Transverse colon (tissue), 4 donors: Measurements from ENCODE around the gene CCDC112. TPM values are rescaled to one million over a fixed set of nuclear protein-coding genes. Genes with fewer than 3 reads are reported as not detected.
A peak's percentile ranks its signal among the peaks of the same experiment; 100 is the strongest.

Experiments used
- DNase-seq: peaks from one replicate; pipeline ENCODE4 v3.0.0-alpha.2; 2019
- H3K27ac ChIP-seq, 4 donors: fragments of 200-600 bp; sonication (generic); 2 replicates each; pipeline ENCODE4 v1.5.1; 2016 to 2018; ENCODE audit warnings: inconsistent platforms in 4 of 4
- H3K27me3 ChIP-seq: fragments of 200-600 bp; sonication (generic); 2 replicates; pipeline ENCODE4 v1.5.1; 2017; ENCODE audit warnings: inconsistent platforms
- H3K36me3 ChIP-seq, 4 donors: fragments of 200-600 bp; sonication (generic); 2 replicates each; pipeline ENCODE4 v1.5.1; 2017 to 2019; ENCODE audit warnings: inconsistent platforms in 4 of 4
- H3K4me1 ChIP-seq, 4 donors: fragments of 200-600 bp; sonication (generic); 2 replicates each; pipeline ENCODE4 v1.5.1; 2017 to 2020; ENCODE audit warnings: inconsistent platforms in 4 of 4
- H3K4me3 ChIP-seq, 4 donors: fragments of 200-600 bp; sonication (generic); 1 replicate in 1 of 4; 2 replicates in 3 of 4; pipeline versions ENCODE4 v1.5.1 to v1.6.1; 2017 to 2019; ENCODE audit warnings: inconsistent platforms in 4 of 4
- H3K9me3 ChIP-seq, 2 donors: fragments of 200-600 bp; sonication (generic); 2 replicates each; pipeline ENCODE4 v1.5.1; 2017 to 2019; ENCODE audit warnings: inconsistent platforms in 2 of 2
- EP300 ChIP-seq: sonication (generic); formaldehyde crosslinking; IDR thresholded peaks from one replicate; pipeline ENCODE4 v1.6.1; 2017; ENCODE audit warnings: antibody characterized with exemption, low read depth
- POLR2A ChIP-seq: fragments of 450-650 bp; IDR thresholded peaks from one replicate; pipeline ENCODE4 v1.6.1; 2016; ENCODE audit warnings: antibody characterized with exemption, mild to moderate bottlenecking, moderate library complexity
- POLR2AphosphoS5 ChIP-seq, 3 donors: sonication (generic); formaldehyde crosslinking; IDR thresholded peaks; one replicate each; pipeline ENCODE4 v1.6.1; 2016; ENCODE audit warnings: antibody characterized with exemption in 3 of 3
- WGBS, 2 donors: methylation state at CpG; one replicate each; pipeline ENCODE4 v1.1.5; 2018; ENCODE audit warnings: low coverage in 1 of 2; 5-methylcytosine and 5-hydroxymethylcytosine counted together
- in situ Hi-C, 4 donors: fragments of 200-750 bp; cut with MboI; loops; one replicate each; pipeline versions ENCODE4 v1.15.0 to v1.15.1; 2017; ENCODE audit warnings: low sequenced_read_pairs in 3 of 4, low pct_ligation_motif_present in 1 of 4, low pct_unique_long_range_greater_than_20kb in 1 of 4
- intact Hi-C: fragments of 100-400 bp; cut with DNase I; formaldehyde crosslinking; loops from one replicate; pipeline ENCODE4 v1.15.1; 2023; ENCODE audit warnings: low total_unique reads
- total RNA-seq, 4 donors: library from RNA; depleted of rRNA; stranded (reverse); fragments of >200 nt; gene quantifications; one replicate each; pipeline ENCODE4 v1.1.0, GENCODE V29; 2016
- TF ChIP-seq, protein P1 (sequence below), 5 experiments: fragments of 200-600 bp in 3 of 5; fragments of 450-650 bp in 2 of 5; sonication (generic) in 3 of 5; IDR thresholded peaks; 1 replicate in 2 of 5; 2 replicates in 3 of 5; pipeline ENCODE4 v1.5.1; 2016 to 2017; ENCODE audit warnings: antibody characterized with exemption in 5 of 5, inconsistent platforms in 3 of 5, mild to moderate bottlenecking in 2 of 5, moderate library complexity in 1 of 5

Gene CCDC112
- total RNA-seq, 4 donors from 2014 or later: 15.7 to 22.4 (median 20.5) TPM

DNA sequence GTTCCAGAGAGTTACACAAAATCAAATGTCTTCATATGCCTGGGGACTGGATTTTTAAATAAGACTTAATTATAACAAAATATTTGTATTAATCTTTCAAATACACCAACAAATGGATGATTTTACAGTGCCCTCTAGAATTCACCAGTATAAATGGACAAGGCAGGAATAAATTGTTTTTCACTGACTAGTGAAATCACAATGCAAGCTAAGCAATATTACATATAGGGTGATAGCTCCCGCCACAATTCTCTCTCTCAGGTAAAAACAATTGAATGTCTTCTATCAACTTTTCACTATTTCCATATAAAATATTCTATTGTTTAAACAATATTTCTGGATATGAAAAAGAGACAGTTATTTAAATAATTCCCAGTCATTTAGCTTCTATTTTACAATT lies 8.0 kb upstream of the CCDC112 start:
- WGBS, 2 donors: 100% methylated on average over 1 of the region's 1 CpG
- TF ChIP-seq, protein P1, sequence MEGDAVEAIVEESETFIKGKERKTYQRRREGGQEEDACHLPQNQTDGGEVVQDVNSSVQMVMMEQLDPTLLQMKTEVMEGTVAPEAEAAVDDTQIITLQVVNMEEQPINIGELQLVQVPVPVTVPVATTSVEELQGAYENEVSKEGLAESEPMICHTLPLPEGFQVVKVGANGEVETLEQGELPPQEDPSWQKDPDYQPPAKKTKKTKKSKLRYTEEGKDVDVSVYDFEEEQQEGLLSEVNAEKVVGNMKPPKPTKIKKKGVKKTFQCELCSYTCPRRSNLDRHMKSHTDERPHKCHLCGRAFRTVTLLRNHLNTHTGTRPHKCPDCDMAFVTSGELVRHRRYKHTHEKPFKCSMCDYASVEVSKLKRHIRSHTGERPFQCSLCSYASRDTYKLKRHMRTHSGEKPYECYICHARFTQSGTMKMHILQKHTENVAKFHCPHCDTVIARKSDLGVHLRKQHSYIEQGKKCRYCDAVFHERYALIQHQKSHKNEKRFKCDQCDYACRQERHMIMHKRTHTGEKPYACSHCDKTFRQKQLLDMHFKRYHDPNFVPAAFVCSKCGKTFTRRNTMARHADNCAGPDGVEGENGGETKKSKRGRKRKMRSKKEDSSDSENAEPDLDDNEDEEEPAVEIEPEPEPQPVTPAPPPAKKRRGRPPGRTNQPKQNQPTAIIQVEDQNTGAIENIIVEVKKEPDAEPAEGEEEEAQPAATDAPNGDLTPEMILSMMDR (IDR thresholded peaks at IDR 0.05): no peak
- TF ChIP-seq POLR2AphosphoS5 (IDR thresholded peaks at IDR 0.05): no peak
- TF ChIP-seq POLR2A: no peak
- TF ChIP-seq EP300: no peak
- H3K9me3 ChIP-seq: no peaks in the 10 kb centered on the region
- H3K27me3 ChIP-seq: no peaks in the 10 kb centered on the region
- no peak overlapping the region for H3K4me3 ChIP-seq
- H3K4me1 ChIP-seq: peaks cover 0 to 14% (median 6%) of the 10 kb centered on the region in 4 donors
- H3K27ac ChIP-seq: no peak overlapping the region
- in situ Hi-C loops (loop anchor here (25.0 kb wide), 2 partner anchors 533 to 758 kb away; partner anchors contain the start of genes AP3S1 (in 2 of the 4) and ATG12 (in 2 of the 4)), intact Hi-C loops (no loop called here)
- no peak for DNase-seq
- no peaks in the 10 kb centered on the region for H3K36me3 ChIP-seq

DNA sequence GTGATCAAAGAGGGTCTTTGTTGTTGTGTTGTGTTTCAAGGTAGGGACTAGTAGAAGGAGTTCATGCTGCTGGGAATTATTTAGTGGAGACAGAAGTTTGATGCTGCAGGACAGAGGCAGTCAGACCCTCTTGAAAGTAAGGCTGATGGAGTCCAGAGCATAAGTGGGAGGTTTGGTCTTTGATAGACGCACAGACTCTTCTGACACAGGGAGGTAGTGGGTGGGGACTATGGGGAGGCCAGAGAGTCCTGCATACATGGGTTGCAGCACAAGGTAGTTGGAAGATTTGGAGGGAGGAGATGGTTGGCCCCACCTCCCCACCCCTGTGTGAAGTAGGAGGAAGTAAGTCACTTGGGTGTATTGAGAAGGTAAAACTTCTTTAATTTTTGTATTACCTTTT lies 2.4 kb upstream of the CCDC112 start:
- 67 to 76% methylated on average over 1 of the region's 1 CpG for WGBS, 2 donors
- Histone ChIP-seq H3K27me3 (no peaks in the 10 kb centered on the region), H3K4me3 (no peak overlapping the region), H3K9me3 (no peaks in the 10 kb centered on the region), H3K4me1 (peaks cover 0 to 17% (median 12%) of the 10 kb centered on the region in 4 donors), H3K36me3 (no peaks in the 10 kb centered on the region), H3K27ac (no peak overlapping the region)
- no peak for DNase-seq
- TF ChIP-seq POLR2AphosphoS5 (IDR thresholded peaks at IDR 0.05): no peak
- TF ChIP-seq POLR2A: no peak
- no peak for TF ChIP-seq EP300
- in situ Hi-C loops (no loop called here), intact Hi-C loops (no loop called here)

GRCh38 chr5:115297031-115297430 lies 577 bp upstream of the CCDC112 start:
- no peaks in the 10 kb centered on the region for H3K36me3 ChIP-seq
- TF ChIP-seq, protein P1 (IDR thresholded peaks at IDR 0.05): no peak
- TF ChIP-seq EP300 (no peak), POLR2A (no peak), POLR2AphosphoS5 (IDR thresholded peaks at IDR 0.05) (no peak)
- intact Hi-C loops: no loop called here
- no peaks in the 10 kb centered on the region for H3K27me3 ChIP-seq
- no peaks in the 10 kb centered on the region for H3K9me3 ChIP-seq
- in situ Hi-C loops: no loop called here
- peaks cover 0 to 20% (median 15%) of the 10 kb centered on the region in 4 donors for H3K4me1 ChIP-seq
- no peak for DNase-seq
- WGBS, 2 donors: 37 to 50% methylated on average over 2 to 5 of the region's 5 CpGs
- H3K4me3 ChIP-seq: peak overlapping the region in 2 of 4 donors; percentile 80 to 88
- peak overlapping the region in 3 of 4 donors; percentile 44 to 87 (median 47) for H3K27ac ChIP-seq

- in situ Hi-C loops (no loop called here), intact Hi-C loops (no loop called here)
- Histone ChIP-seq H3K36me3 (no peaks in the 10 kb centered on the region), H3K4me3 (peak overlapping the region; percentile 69 to 88 (median 76)), H3K27me3 (no peaks in the 10 kb centered on the region), H3K4me1 (peaks cover 0 to 20% (median 15%) of the 10 kb centered on the region in 4 donors), H3K27ac (peak overlapping the region; percentile 84 to 92 (median 86)), H3K9me3 (peaks cover 0 to 4% of the 10 kb centered on the region in 2 donors)
- 16 to 20% methylated on average over 4 to 11 of the region's 11 CpGs for WGBS, 2 donors
- TF ChIP-seq EP300 (no peak), POLR2A (no peak), POLR2AphosphoS5 (IDR thresholded peaks at IDR 0.05) (no peak)
- TF ChIP-seq, protein P1 (IDR thresholded peaks at IDR 0.05): no peak
- DNase-seq: no peak
Measured at GRCh38 chr5:115295777-115296123, 704 bp downstream of the CCDC112 start.

- Histone ChIP-seq H3K4me3 (no peak overlapping the region), H3K9me3 (peaks cover 0 to 4% of the 10 kb centered on the region in 2 donors), H3K4me1 (peaks cover 0 to 20% (median 12%) of the 10 kb centered on the region in 4 donors), H3K27me3 (no peaks in the 10 kb centered on the region), H3K36me3 (no peaks in the 10 kb centered on the region), H3K27ac (no peak overlapping the region)
- intact Hi-C loops (no loop called here), in situ Hi-C loops (no loop called here)
- TF ChIP-seq, protein P1 (IDR thresholded peaks at IDR 0.05): no peak
- TF ChIP-seq POLR2A: no peak
- no peak for TF ChIP-seq EP300
- no peak for TF ChIP-seq POLR2AphosphoS5 (IDR thresholded peaks at IDR 0.05)
- DNase-seq: no peak
Measured at GRCh38 chr5:115291397-115291796, 5.1 kb downstream of the CCDC112 start.
